ENCODE results near the gene PCNX2.
A peak's percentile ranks its signal among the peaks of the same experiment; 100 is the strongest.

The PCNX2 gene

DNA sequence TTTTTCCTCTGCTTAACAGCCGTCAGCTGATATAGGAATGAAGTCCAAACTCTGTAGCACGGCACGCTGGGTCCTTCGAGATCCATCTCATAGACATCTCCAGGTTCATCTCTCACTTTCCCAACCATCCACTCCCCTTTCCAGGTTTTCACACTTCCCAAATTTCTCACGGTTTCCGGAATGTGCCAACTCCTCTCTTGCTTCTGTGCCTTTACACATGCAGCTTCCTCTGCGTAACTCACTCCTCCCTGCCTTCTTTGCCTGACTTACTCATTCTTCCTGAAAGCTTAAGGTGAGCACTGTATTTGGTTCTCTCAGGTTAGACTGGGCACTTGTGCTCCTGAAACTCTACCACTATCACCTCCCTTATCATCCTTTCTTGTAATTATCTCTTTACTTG lies 168.4 kb downstream of the PCNX2 start:
- TF ChIP-seq CTCF (IDR thresholded peaks at IDR 0.05; ENCODE audit: low read depth, low read length, missing control alignments) = no peak
- H3K36me3 ChIP-seq (replicated peaks) = no peaks in the 10 kb centered on the region
- DNase-seq = no peak
- no peak overlapping the region for H3K27ac ChIP-seq
- H3K4me3 ChIP-seq (ENCODE audit: low read depth, low read length) = no peak overlapping the region
- H3K27me3 ChIP-seq (replicated peaks) = no peaks in the 10 kb centered on the region
- in situ Hi-C loops (cut with HindIII; ENCODE audit: low pct_ligation_motif_present, low sequenced_read_pairs) = no loop called here

GRCh38 chr1:233122779-233123178 lies 172.7 kb downstream of the PCNX2 start:
- no peak for TF ChIP-seq CTCF (IDR thresholded peaks at IDR 0.05; ENCODE audit: low read depth, low read length, missing control alignments)
- in situ Hi-C loops (cut with HindIII; ENCODE audit: low pct_ligation_motif_present, low sequenced_read_pairs) = no loop called here
- H3K4me3 ChIP-seq (ENCODE audit: low read depth, low read length) = no peak overlapping the region
- no peaks in the 10 kb centered on the region for H3K36me3 ChIP-seq (replicated peaks)
- no peak overlapping the region for H3K27ac ChIP-seq
- no peak for DNase-seq
- H3K27me3 ChIP-seq (replicated peaks) = no peaks in the 10 kb centered on the region

GRCh38 chr1:233121947-233122559 lies 173.5 kb downstream of the PCNX2 start:
- no peak for TF ChIP-seq CTCF (IDR thresholded peaks at IDR 0.05; ENCODE audit: low read depth, low read length, missing control alignments)
- Histone ChIP-seq H3K36me3 (replicated peaks) (no peaks in the 10 kb centered on the region), H3K27ac (peak overlapping the region; percentile 26), H3K27me3 (replicated peaks) (no peaks in the 10 kb centered on the region), H3K4me3 (ENCODE audit: low read depth, low read length) (no peak overlapping the region)
- DNase-seq = peak; percentile 51
- in situ Hi-C loops (cut with HindIII; ENCODE audit: low pct_ligation_motif_present, low sequenced_read_pairs) = no loop called here

GRCh38 chr1:233114860-233115259 lies 180.7 kb downstream of the PCNX2 start:
- Histone ChIP-seq H3K36me3 (replicated peaks) (no peaks in the 10 kb centered on the region), H3K27me3 (replicated peaks) (no peaks in the 10 kb centered on the region), H3K4me3 (ENCODE audit: low read depth, low read length) (no peak overlapping the region), H3K27ac (peak overlapping the region; percentile 99)
- TF ChIP-seq CTCF (IDR thresholded peaks at IDR 0.05; ENCODE audit: low read depth, low read length, missing control alignments) = no peak
- in situ Hi-C loops (cut with HindIII; ENCODE audit: low pct_ligation_motif_present, low sequenced_read_pairs) = no loop called here
- no peak for DNase-seq

DNA sequence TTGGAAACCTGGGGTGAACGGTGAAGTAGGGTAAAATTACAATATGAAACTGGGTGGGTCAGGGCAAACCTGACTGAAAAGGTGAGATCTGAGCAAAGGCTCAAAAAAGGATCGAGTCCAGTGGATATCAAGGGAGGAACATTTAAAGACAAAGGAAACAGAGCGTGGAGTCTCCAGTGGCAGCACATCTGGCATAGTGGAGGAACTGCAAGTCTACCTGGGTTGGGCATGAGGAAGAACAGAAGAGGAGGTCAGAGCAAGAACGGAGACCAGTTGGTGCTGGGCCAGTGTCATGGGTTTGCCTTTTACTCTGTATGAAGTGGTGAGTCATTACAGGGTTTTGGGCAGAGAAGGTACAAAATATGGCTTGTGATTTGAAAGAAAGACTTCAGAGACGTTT lies 181.4 kb downstream of the PCNX2 start:
- DNase-seq = peak; percentile 42
- Histone ChIP-seq H3K36me3 (replicated peaks) (no peaks in the 10 kb centered on the region), H3K27me3 (replicated peaks) (no peaks in the 10 kb centered on the region), H3K4me3 (ENCODE audit: low read depth, low read length) (no peak overlapping the region), H3K27ac (peak overlapping the region; percentile 99)
- TF ChIP-seq CTCF (IDR thresholded peaks at IDR 0.05; ENCODE audit: low read depth, low read length, missing control alignments) = no peak
- in situ Hi-C loops (cut with HindIII; ENCODE audit: low pct_ligation_motif_present, low sequenced_read_pairs) = no loop called here
